Panc1 (cell line): ENCODE measurements around the gene TRIM54. TPM values are rescaled to one million over a fixed set of nuclear protein-coding genes. Genes with fewer than 3 reads are reported as not detected.
"Not testable (repeated sequence)": the region's sequence is repeated elsewhere in the genome, so short reads cannot be mapped to it uniquely, and the experiment has no call there.

Experiments used
- ATAC-seq: fragments of 200-7000 bp; cut with Tn5 transposase; 2 replicates; pipeline ENCODE4 v1.9.1; 2020; ENCODE audit warnings: mild to moderate bottlenecking, moderate library complexity
- BruUV-seq: library from RNA; stranded (reverse); fragments of 400-500 nt; replicated peaks from 2 replicates; lab custom pipeline; 2021; lab: Mats Ljungman, UMichigan
- CTCF ChIA-PET: fragments of 300-600 bp; sonication (Branson Sonifier 250); formaldehyde crosslinking; loops from one replicate; lab custom pipeline; 2022; ENCODE audit warnings: antibody characterized with exemption; lab: Charles Lee
- POLR2A ChIA-PET: fragments of 300-600 bp; sonication (Branson Sonifier 250); formaldehyde crosslinking; loops from one replicate; lab custom pipeline; 2022; ENCODE audit warnings: antibody characterized with exemption; lab: Charles Lee
- DNase-seq: peaks from one replicate; pipeline ENCODE4 v3.0.0-alpha.2; 2010; ENCODE audit warnings: low read depth, low spot score
- H3K27ac ChIP-seq: 2 replicates; pipeline ENCODE4 v1.5.1; 2011; ENCODE audit warnings: mild to moderate bottlenecking, low read length, inconsistent platforms
- H3K27me3 ChIP-seq: fragments of 200-500 bp; sonication (Bioruptor generic); 2 replicates; pipeline ENCODE4 v1.6.0; 2014; ENCODE audit warnings: low read length, inconsistent platforms; ENCODE audit not compliant: control insufficient read depth, insufficient read depth
- H3K36me3 ChIP-seq: fragments of 200-500 bp; sonication (Bioruptor generic); 2 replicates; pipeline ENCODE4 v1.5.1; 2014; ENCODE audit warnings: inconsistent platforms, mild to moderate bottlenecking, low read length, moderate library complexity; ENCODE audit not compliant: control insufficient read depth, insufficient read depth
- H3K4me1 ChIP-seq: 2 replicates; pipeline ENCODE4 v1.5.1; 2011; ENCODE audit warnings: inconsistent platforms, mild to moderate bottlenecking, low read length, moderate library complexity; ENCODE audit not compliant: control insufficient read depth, insufficient read depth
- H3K4me3 ChIP-seq, 2 experiments: 2 replicates each; pipeline ENCODE4 v1.5.1; 2011 to 2012; ENCODE audit warnings: low read depth in 2 of 2, low read length in 2 of 2, mild to moderate bottlenecking in 2 of 2, inconsistent platforms in 1 of 2, moderate library complexity in 1 of 2
- H3K9me3 ChIP-seq: fragments of 200-500 bp; sonication (Bioruptor generic); 2 replicates; pipeline ENCODE4 v1.5.1; 2014; ENCODE audit warnings: low read depth, mild to moderate bottlenecking, inconsistent platforms, low read length, moderate library complexity; ENCODE audit not compliant: control insufficient read depth, insufficient read depth
- POLR2AphosphoS5 ChIP-seq: IDR thresholded peaks from 2 replicates; pipeline ENCODE4 v1.6.1; 2012; ENCODE audit warnings: mild to moderate bottlenecking, low read depth, low read length, moderate library complexity
- SIN3A ChIP-seq: IDR thresholded peaks from 2 replicates; pipeline ENCODE4 v1.6.1; 2012; ENCODE audit warnings: low read depth, mild to moderate bottlenecking, low read length, moderate library complexity, borderline replicate concordance; ENCODE audit not compliant: insufficient read depth
- TCF7L2 ChIP-seq: IDR thresholded peaks from 2 replicates; pipeline ENCODE4 v1.6.1; 2011; ENCODE audit warnings: mild to moderate bottlenecking, low read depth, low read length, inconsistent platforms
- in situ Hi-C: cut with HindIII; loops from 2 replicates; pipeline ENCODE4 v1.10.0; 2016; ENCODE audit warnings: low sequenced_read_pairs, low pct_unique_long_range_greater_than_20kb
- intact Hi-C: fragments of 100-400 bp; cut with micrococcal nuclease; formaldehyde crosslinking; loops from one replicate; pipeline ENCODE4 v1.10.0; 2022; ENCODE audit not compliant: unreplicated experiment
- total RNA-seq: library from RNA; stranded (reverse); gene quantifications from one replicate; pipeline ENCODE4 v1.2.1, GENCODE V29; 2021; ENCODE audit not compliant: unreplicated experiment
- TF ChIP-seq, protein P1 (sequence below): fragments of 450-650 bp; IDR thresholded peaks from 2 replicates; pipeline ENCODE4 v1.5.1; 2017; ENCODE audit warnings: mild to moderate bottlenecking
- TF ChIP-seq, protein P2 (sequence below), 2 experiments: IDR thresholded peaks; 2 replicates each; pipeline ENCODE4 v1.6.1; 2011 to 2012; ENCODE audit warnings: low read depth in 2 of 2, control low read depth in 1 of 2, low read length in 1 of 2, mild to moderate bottlenecking in 1 of 2, moderate library complexity in 1 of 2; ENCODE audit not compliant: insufficient read depth in 1 of 2

TRIM54 gene
- total RNA-seq, 1 experiment from 2014 or later = 0.21 TPM

DNA sequence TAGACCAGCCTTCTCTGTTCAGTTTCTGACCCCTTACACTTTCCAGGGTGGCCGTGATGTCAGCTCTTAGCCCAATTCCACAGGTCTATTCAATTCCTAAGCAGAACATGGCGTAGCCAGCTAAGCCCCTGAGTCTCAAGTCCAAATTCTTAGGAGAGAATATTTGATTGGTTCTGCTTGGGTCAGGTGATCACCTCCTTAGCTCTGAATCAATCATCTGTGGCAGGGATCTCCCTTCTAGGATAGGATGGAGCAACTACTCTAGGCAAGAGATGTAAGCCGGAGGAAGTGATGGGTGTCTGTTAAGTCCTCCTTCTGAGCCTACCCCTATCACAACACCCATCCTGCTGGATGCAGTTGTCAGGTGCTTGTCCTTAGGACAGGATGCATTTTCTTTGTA, 15.0 kb downstream of the TRIM54 start:
- H3K27me3 ChIP-seq = no peaks in the 10 kb centered on the region
- intact Hi-C loops = no loop called here
- POLR2A ChIA-PET = no interaction called here
- no peaks in the 10 kb centered on the region for H3K36me3 ChIP-seq
- in situ Hi-C loops = no loop called here
- CTCF ChIA-PET = interaction anchor here (1.6 kb wide), 1 partner anchor 15 kb away, joined by 3 read pairs; the partner anchor contains the start of gene TRIM54
- no peaks in the 10 kb centered on the region for H3K9me3 ChIP-seq
- H3K4me3 ChIP-seq = no peak overlapping the region
- ATAC-seq (no peak), DNase-seq (no peak)
- H3K27ac ChIP-seq = no peak overlapping the region
- TF ChIP-seq SIN3A = no peak
- TF ChIP-seq, protein P1, sequence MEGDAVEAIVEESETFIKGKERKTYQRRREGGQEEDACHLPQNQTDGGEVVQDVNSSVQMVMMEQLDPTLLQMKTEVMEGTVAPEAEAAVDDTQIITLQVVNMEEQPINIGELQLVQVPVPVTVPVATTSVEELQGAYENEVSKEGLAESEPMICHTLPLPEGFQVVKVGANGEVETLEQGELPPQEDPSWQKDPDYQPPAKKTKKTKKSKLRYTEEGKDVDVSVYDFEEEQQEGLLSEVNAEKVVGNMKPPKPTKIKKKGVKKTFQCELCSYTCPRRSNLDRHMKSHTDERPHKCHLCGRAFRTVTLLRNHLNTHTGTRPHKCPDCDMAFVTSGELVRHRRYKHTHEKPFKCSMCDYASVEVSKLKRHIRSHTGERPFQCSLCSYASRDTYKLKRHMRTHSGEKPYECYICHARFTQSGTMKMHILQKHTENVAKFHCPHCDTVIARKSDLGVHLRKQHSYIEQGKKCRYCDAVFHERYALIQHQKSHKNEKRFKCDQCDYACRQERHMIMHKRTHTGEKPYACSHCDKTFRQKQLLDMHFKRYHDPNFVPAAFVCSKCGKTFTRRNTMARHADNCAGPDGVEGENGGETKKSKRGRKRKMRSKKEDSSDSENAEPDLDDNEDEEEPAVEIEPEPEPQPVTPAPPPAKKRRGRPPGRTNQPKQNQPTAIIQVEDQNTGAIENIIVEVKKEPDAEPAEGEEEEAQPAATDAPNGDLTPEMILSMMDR = no peak
- no peak for TF ChIP-seq POLR2AphosphoS5
- no peak for TF ChIP-seq TCF7L2
- TF ChIP-seq, protein P2, sequence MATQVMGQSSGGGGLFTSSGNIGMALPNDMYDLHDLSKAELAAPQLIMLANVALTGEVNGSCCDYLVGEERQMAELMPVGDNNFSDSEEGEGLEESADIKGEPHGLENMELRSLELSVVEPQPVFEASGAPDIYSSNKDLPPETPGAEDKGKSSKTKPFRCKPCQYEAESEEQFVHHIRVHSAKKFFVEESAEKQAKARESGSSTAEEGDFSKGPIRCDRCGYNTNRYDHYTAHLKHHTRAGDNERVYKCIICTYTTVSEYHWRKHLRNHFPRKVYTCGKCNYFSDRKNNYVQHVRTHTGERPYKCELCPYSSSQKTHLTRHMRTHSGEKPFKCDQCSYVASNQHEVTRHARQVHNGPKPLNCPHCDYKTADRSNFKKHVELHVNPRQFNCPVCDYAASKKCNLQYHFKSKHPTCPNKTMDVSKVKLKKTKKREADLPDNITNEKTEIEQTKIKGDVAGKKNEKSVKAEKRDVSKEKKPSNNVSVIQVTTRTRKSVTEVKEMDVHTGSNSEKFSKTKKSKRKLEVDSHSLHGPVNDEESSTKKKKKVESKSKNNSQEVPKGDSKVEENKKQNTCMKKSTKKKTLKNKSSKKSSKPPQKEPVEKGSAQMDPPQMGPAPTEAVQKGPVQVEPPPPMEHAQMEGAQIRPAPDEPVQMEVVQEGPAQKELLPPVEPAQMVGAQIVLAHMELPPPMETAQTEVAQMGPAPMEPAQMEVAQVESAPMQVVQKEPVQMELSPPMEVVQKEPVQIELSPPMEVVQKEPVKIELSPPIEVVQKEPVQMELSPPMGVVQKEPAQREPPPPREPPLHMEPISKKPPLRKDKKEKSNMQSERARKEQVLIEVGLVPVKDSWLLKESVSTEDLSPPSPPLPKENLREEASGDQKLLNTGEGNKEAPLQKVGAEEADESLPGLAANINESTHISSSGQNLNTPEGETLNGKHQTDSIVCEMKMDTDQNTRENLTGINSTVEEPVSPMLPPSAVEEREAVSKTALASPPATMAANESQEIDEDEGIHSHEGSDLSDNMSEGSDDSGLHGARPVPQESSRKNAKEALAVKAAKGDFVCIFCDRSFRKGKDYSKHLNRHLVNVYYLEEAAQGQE (IDR thresholded peaks at IDR 0.05; ENCODE audit: insufficient read depth in 1 of 2, low read depth in 2 of 2, low read length in 1 of 2) = no peak
- H3K4me1 ChIP-seq = peaks cover 6% of the 10 kb centered on the region
- BruUV-seq = no TSS peak

DNA sequence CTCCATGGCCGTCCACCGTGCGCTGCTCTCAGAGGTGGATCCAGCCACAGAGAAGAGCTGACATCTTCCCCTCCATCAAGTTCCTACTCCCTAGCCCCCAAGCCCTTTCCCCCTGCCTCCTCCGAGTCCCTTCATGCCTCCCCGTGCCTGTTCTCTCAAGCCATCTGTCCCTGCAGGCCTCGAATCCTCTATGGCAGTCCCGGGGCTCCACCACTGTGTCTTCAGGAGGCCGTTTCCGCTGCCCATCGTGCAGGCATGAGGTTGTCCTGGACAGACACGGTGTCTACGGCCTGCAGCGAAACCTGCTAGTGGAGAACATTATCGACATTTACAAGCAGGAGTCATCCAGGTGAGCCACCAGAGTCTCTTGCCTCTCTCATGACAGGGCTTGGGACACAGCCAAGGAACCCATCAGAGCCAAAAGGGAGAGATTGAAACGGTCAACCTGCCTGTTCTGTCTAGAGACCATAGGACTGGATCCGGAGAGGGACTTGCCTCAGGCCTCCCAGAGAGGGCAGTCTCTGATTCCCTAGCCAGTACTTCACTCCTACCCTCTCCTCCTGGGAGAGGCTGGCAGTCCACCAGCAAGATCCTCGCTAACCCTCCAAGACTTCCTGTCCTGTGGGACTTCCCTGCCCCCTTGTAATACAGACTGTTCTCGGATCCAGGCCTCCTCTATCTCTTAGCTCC, 16.3 kb downstream of the TRIM54 start:
- Histone ChIP-seq H3K9me3 (no peaks in the 10 kb centered on the region), H3K4me1 (peaks cover 1% of the 10 kb centered on the region; the same call in 1 of the 2 replicates), H3K27ac (no peak overlapping the region), H3K36me3 (no peaks in the 10 kb centered on the region), H3K4me3 (no peak overlapping the region), H3K27me3 (no peaks in the 10 kb centered on the region)
- CTCF ChIA-PET = interaction anchor here (0.5 to 1.5 kb wide), 3 partner anchors 19 to 31 kb away, joined by 3 to 8 read pairs (median 3); partner anchors contain the start of gene MPV17
- ATAC-seq (peak; percentile 42; the same call in 1 of the 2 replicates), DNase-seq (no peak)
- POLR2A ChIA-PET = no interaction called here
- no TSS peak for BruUV-seq
- in situ Hi-C loops (no loop called here), intact Hi-C loops (no loop called here)
- TF ChIP-seq, protein P1 = no peak
- TF ChIP-seq SIN3A (no peak), TCF7L2 (no peak), POLR2AphosphoS5 (no peak)
- TF ChIP-seq, protein P2 (IDR thresholded peaks at IDR 0.05; ENCODE audit: insufficient read depth in 1 of 2, low read depth in 2 of 2, low read length in 1 of 2) = no peak

DNA sequence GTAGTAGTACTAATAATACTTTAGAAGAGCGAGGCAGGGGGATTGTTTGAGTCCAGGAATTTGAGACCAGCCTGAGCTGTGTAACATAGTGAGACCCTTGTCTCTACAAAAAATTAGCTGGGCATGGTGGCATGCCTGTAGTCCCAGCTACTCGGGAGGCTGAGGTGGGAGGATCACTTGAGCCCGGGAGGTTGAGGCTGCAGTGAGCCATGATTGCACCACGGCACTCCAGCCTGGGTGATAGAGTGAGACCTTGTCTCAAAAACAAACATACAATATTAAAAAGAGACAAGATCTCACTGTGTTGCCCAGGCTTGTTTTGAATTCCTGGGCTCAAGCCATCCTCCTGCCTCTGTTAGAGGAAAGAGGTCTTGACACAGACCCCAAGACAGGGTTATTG, 18.4 kb downstream of the TRIM54 start:
- H3K4me1 ChIP-seq, POLR2A ChIA-PET, CTCF ChIA-PET, in situ Hi-C loops, H3K27me3 ChIP-seq, H3K27ac ChIP-seq, BruUV-seq, H3K4me3 ChIP-seq, H3K9me3 ChIP-seq, intact Hi-C loops, H3K36me3 ChIP-seq, DNase-seq, ATAC-seq: not testable (repeated sequence)
